Measurements from ENCODE around the gene SLC25A25.

- TF ChIP-seq POLR2AphosphoS5 (IDR thresholded peaks at IDR 0.05), result no peak
- no peak for TF ChIP-seq CTCF (IDR thresholded peaks at IDR 0.05)
Observed at GRCh38 chr9:128155736-128156500, 87.9 kb downstream of the SLC25A25 start.

Measured in prostate gland (tissue), 2 donors.